ENCODE results near the gene DLG2.

DNA sequence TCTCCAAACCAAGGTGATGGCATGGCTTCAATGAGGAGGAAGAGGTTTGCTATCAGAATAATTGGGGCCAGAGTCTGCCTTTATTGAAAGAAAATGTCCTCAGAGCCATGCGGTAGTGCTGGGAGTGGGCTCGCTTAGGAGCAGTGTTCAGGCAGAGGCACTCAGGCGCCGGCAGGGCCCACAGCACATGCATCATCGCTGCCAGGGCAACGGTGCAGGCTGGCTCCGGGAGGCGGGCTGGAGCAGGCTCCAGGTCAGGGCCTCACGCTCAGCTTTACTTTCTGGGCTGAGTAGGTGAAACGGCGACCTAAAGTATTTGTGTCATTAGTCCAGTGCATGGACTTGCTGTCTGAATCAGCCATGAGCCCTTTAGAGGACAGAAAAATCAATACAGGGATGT is 2171.1 kb downstream of the DLG2 start:
- TF ChIP-seq CTCF (IDR thresholded peaks at IDR 0.05; ENCODE audit: low read length) (no peak), EZH2 (optimal IDR thresholded peaks at IDR 0.05; ENCODE audit: low read depth, low read length) (no peak), EZH2phosphoT487 (IDR thresholded peaks at IDR 0.05; ENCODE audit: low read length) (no peak)

Data from MM.1S (cell line).